Activated T-helper 1 cell treated with Interleukin-2 at 50 U/mL for 16 hours (primary cell): ENCODE measurements around the gene VTA1.
"Not testable (repeated sequence)": the region's sequence is repeated elsewhere in the genome, so short reads cannot be mapped to it uniquely, and the experiment has no call there.

Source experiments
- DNase-seq: peaks from one replicate; pipeline ENCODE4 v3.0.0-alpha.2; 2020; ENCODE audit warnings: low read depth

VTA1 gene

GRCh38 chr6:142171351-142171750 is 24.3 kb downstream of the VTA1 start:
- DNase-seq, result no peak

DNA sequence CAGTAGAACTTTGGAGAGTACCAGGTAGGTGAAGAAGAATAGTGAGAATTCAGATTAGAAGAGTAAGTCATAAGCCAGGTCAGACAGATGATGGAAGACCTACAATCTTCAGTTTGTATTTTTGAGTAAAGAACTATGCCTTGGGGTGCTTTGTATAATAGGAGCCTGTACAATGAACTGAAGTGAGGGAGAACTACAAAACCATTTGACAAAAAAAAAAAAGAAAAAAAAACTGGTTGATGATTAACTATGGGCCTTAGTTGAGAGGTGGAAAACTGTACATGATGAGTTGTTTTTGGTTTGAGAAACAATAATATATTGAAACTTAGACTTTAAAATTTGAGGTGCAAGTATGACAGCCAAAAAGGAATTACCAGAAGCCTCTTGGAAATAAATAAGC is 25.7 kb downstream of the VTA1 start:
- DNase-seq, result no peak

GRCh38 chr6:142173980-142174379 is 26.9 kb downstream of the VTA1 start:
- no peak for DNase-seq

- no peak for DNase-seq
These were observed 27.6 kb downstream of the VTA1 start for GRCh38 chr6:142174703-142175102.

DNA sequence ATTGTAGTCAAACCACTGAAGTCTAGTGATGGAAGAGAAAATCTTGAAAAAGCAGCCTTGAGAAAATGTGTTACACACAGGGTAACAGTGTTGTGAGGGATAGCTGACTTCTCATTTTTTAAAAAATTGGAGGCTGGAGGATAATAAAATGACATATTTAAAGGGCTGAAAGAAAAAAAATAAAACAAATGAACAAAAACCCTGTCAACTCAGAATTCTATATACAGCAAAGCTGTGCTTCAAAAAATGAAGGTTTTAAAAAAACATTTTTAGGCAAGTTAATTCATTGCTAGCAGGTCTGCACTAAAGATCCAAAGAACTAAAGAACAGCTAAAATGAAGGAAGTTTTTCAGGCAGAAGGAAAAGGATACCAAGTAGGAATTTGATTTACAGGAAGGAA is 31.1 kb downstream of the VTA1 start:
- DNase-seq, result no peak

DNA sequence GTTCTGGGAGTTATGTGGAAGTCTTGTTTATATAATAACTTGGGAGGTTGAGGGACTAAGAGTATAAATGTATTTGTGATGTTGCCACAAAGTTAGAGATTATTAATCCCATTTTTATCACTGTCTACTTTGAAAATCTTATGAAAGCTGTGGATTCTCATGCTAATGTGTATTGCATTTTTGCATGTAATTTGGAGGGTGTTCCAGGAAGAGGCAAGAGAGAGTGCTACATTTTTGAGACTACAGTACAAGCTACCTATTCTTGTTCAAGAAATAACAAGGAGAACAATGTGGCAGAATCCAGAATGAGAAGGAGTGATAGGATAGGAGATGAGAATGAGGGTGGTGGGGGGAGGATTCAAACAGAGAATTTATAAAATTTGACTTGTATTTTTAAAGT is 34.9 kb downstream of the VTA1 start:
- DNase-seq, result no peak

DNA sequence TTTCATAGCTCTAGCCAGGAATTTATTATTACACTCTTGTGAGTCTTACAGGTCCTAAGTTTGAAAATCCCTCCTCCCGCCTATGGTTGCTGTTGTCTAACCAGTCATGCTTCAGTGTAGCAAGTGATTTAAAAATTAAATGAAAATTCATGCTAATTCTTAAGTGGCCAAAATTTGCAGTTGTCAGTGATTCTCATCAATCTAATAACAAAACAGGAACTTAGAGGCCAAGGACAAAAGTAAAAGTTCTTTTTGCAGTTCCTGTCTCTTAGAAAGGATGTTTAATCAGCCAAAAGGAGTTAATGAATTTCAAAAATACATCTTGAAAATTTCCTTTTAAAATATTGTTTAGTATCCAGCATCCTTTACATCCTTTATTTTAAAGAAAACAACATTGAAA is 36.3 kb downstream of the VTA1 start:
- no peak for DNase-seq

DNA sequence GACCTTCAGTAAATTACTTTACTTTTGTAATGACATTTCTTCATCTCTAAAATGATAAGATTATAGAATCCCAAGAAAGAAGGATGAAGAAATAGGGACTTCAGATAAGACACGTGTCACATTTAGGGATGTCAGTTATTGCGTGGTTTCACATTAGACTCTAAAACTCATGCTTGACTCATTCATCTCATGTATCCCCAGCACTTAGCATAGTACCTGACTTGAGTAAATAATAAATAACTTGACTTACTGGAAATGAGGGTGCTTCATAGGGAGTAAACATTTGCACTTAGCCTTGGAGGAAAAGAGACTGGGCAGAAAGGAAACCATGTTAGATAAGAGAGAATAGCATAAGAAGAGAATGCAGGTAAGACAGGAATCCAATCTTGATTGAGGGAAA is 37.2 kb downstream of the VTA1 start:
- DNase-seq, result no peak

DNA sequence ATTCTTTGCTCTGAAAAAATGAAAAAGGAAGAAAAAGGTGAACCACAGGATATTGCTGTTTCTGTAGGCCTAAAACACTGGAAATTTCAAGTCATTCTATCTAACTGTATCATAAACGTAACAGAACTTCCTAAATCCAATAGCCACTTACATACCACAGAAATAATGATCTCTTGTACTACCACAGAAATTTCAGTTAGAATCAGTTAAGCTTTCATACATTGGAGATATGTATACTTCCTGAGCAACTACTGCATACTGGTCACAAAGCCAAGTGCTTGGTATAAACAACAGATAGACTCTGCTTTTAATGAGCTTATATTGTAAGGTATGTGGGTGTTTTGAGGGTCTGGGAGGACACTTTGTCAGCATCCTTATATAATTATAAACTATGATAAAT is 38.6 kb downstream of the VTA1 start:
- no peak for DNase-seq

DNA sequence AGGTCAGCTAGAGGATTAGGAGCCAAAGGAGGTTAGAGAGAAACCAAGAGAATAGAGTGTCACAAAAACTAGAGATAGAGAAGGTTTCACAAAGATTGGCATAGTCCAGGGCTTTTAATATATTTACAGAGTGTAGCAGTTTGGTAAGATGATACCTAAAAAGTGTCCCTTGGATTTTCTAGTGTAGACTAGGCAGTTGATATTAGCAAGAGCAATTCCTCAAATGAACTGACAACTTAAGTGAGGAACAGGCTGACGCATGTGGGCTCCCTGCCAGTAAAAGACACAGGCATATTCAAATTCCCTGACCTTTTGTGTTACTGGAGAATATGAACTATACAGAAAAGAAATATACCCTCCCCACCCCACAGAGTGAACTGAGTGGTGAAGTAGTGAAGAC is 40.1 kb downstream of the VTA1 start:
- DNase-seq, result no peak

DNA sequence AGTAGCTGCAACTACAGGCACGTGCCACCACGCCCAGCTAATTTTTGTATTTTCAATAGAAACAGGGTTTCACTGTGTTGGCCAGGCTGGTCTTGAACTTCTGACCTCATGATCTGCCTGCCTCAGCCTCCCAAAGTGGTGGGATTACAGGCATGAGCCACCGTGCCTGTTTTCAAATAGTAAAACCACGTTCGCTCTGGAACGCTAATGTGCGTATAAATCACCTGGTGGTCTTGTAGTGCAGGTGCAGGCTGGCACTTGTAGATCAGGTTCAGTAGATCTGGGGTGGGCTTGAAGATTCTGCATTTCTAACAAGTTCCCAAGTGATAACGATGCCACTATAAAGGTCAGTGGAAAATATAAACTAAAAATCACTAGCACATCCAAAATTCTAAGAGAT is 41.3 kb downstream of the VTA1 start:
- not testable (repeated sequence) for DNase-seq

GRCh38 chr6:142189057-142189456 is 42.0 kb downstream of the VTA1 start:
- DNase-seq, result no peak

- DNase-seq, result no peak
These were observed 45.3 kb downstream of the VTA1 start for GRCh38 chr6:142192343-142192742.

GRCh38 chr6:142193621-142194020 is 46.6 kb downstream of the VTA1 start:
- DNase-seq, result no peak

GRCh38 chr6:142195862-142196541 is 48.9 kb downstream of the VTA1 start:
- no peak for DNase-seq

DNA sequence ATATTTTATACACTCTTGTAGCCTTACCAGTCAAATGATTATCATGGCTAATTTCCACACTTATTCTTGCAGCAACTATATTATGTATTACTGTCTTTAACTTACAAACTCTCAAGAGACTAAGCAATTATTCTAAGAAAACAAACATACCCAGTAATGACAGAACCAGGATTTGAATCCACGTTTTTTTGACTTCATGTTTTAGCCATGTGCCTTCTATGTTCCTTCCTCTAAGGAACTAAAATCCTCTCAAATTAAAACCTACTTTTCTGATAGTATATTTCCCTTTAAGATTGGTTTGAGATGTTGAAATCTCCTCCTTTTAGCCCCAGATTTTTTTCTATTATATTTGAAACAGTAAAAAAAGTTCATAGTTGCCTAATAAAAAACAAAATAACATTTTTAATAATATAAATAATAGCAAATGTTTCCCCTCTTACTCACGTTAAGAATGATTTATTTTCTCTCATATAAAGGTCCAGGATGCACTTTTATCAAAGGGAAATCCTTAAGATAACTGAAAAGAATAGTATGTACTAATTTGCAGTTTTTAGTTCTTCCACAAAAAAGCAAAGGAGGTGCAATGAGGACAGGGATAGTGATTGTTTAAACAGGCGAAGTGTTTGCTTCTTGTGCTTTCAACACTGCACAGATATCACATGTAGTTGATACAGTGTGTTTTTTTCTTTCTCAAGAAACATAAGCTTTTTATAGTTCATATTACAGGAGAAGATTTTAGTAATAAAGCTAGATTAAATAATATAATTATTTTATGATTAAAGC is 54.0 kb downstream of the VTA1 start:
- no peak for DNase-seq

- DNase-seq, result peak; percentile 4
These were observed 60.3 kb downstream of the VTA1 start for GRCh38 chr6:142207265-142207877.

DNA sequence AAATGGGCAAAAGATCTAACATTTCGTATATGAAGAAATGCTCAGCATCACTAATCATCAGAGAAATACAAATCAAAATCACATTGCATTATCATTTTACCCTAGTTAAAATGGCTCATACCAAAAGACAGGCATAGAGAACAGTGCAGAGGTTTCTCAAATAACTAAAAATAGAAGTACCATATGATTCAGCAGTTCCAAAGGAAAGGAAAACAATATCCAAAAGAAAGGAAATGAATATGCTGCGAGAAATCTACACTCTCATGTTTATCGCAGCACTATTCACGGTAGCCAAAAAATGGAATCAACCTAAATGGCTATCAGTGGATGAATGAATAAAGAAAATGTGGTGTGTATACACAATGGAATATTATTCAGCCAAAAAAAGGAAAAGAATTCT is 63.5 kb downstream of the VTA1 start:
- no peak for DNase-seq

DNA sequence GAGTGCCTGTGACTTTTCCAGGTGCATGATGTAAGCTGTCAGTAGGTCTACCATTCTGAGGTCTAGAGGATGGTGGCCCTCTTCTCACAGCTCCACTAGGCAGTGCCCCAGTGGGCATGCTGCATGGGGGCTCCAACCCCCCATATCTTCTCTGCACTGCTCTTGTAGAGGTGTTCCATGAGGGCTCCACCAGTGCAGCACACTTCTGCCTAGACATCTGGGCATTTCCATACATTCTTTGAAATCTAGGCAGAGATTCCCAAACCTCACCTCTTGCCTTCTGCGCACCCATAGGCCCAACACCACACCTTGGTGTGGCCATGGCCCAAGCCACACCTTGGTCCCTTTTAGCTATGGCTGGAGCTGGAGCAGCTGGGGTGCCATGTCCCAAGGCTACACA is 66.3 kb downstream of the VTA1 start:
- no peak for DNase-seq

DNA sequence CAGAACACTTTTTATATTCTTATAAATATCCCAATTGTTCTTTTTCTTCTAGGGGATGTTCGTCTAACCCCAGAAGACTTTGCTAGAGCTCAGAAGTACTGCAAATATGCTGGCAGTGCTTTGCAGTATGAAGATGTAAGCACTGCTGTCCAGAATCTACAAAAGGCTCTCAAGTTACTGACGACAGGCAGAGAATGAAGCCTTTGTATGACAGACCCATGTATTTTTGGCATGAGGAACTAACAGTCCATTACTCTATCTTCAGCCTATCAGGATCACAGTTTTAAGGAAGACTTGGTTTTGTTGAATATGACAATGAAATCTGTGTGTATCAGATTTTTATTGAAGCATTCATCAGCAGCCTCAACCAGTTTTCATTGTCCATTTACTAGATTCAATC is 71.4 kb downstream of the VTA1 start:
- DNase-seq, result no peak

DNA sequence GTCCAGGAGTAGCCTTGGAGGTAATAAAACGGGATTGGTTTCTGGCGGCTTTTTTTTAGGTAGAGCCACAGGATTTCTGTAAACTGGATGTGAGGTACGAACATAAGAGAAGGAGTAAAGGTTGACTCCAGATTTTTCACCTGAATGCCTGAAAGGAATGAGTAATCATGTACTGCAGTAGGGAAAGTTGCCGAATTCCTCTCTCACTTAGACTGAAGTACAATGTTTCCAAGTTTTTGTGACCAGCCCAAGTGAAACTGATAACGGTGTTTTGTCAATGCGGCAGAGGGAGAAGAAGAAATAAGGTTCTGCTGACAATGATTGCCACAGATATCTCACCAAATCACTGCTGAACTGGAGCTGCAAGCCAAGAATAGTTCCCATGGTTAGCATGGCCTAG is 75.0 kb downstream of the VTA1 start:
- DNase-seq, result no peak

DNA sequence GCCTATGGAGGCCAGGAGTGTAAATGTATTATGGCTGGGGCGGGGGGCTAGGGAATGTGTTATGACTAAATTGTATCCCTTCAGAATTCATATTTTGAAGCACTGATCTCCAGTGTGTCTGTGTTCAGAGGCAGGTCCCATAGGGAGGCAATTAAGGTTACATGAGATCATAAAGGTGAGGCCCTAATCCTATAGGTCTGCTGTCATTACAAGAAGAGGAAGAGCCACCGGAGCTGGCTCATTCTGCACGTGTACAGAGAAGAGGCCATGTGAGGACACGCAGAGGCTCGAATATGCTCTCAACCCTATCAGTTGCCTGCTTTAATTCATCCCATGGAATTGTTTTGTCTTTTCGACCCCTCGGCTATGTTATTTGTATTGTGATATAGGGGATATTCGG is 76.9 kb downstream of the VTA1 start:
- DNase-seq, result no peak

DNA sequence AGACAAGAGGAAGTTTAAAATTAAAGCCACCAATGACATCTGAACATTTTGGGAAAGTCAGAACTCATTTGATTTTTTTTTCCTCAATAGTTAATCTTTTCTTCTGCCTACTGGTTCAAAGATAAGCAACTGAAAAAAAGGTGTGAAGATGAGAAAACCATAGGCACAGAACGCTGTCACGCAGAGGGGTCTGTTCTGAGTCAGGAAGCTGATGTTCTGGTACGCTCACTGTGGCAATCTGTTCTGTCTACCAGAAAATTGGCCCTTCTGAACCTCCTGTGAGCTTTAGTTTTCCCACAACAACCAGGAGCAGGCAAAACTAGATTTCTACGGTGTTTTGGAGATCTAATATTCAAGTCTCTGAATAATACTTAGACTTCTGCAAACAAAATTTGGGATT is 78.1 kb downstream of the VTA1 start:
- no peak for DNase-seq

- DNase-seq, result no peak
These were observed 78.5 kb downstream of the VTA1 start for GRCh38 chr6:142225552-142225951.
